H1 (cell line): Measurements from ENCODE around the gene RAB39A. TPM values are rescaled to one million over a fixed set of nuclear protein-coding genes. Genes with fewer than 3 reads are reported as not detected.

Experiments used
- CTCF ChIA-PET: fragments of 300-600 bp; sonication (Branson Sonifier 250); formaldehyde crosslinking; loops from one replicate; lab custom pipeline; 2021; ENCODE audit not compliant: partially characterized antibody; lab: Charles Lee
- POLR2A ChIA-PET: fragments of 300-600 bp; sonication (Branson Sonifier 250); formaldehyde crosslinking; loops from one replicate; lab custom pipeline; 2021; ENCODE audit warnings: inconsistent platforms; ENCODE audit not compliant: partially characterized antibody; lab: Charles Lee
- DNase-seq, 2 experiments: peaks; one replicate each; pipeline versions ENCODE4 v3.0.0 to v3.0.0-alpha.2; 2010 to 2022; ENCODE audit warnings: low spot score in 2 of 2, low read depth in 1 of 2, mixed read lengths in 1 of 2
- FAIRE-seq: peaks from 2 replicates; lab custom pipeline; 2011; peaks lifted over from hg19 to GRCh38; lab: Jason Lieb, UNC
- H2AFZ ChIP-seq: 2 replicates; pipeline ENCODE4 v1.8.1; 2012; ENCODE audit warnings: low read length, inconsistent platforms
- H2AK5ac ChIP-seq: 2 replicates; pipeline ENCODE4 v1.6.1; 2013; ENCODE audit warnings: low read depth, low read length
- H2BK120ac ChIP-seq: replicated peaks from 2 replicates; pipeline ENCODE3; 2013; ENCODE audit warnings: low read depth, low read length, inconsistent platforms
- H2BK12ac ChIP-seq: 2 replicates; pipeline ENCODE4 v1.6.1; 2013; ENCODE audit warnings: low read depth, low read length
- H2BK15ac ChIP-seq: 2 replicates; pipeline ENCODE4 v1.6.1; 2013; ENCODE audit warnings: low read length
- H2BK20ac ChIP-seq: 2 replicates; pipeline ENCODE4 v1.6.1; 2013; ENCODE audit warnings: low read length
- H2BK5ac ChIP-seq: 2 replicates; pipeline ENCODE4 v1.6.1; 2013; ENCODE audit warnings: low read depth, low read length
- H3K14ac ChIP-seq: 2 replicates; pipeline ENCODE4 v1.6.1; 2013; ENCODE audit warnings: inconsistent platforms; ENCODE audit not compliant: insufficient read length
- H3K18ac ChIP-seq: 2 replicates; pipeline ENCODE4 v1.6.1; 2013; ENCODE audit warnings: low read length; ENCODE audit errors: extremely low read depth
- H3K23ac ChIP-seq: 2 replicates; pipeline ENCODE4 v1.6.1; 2013; ENCODE audit warnings: inconsistent platforms; ENCODE audit not compliant: insufficient read length
- H3K23me2 ChIP-seq: 2 replicates; pipeline ENCODE4 v1.6.1; 2013; ENCODE audit warnings: low read depth, low read length
- H3K27ac ChIP-seq: 2 replicates; pipeline ENCODE4 v1.6.1; 2011; ENCODE audit warnings: low read depth, low read length, inconsistent platforms
- H3K27me3 ChIP-seq, 4 experiments: replicated peaks in 1 of 4; 1 replicate in 1 of 4; 2 replicates in 3 of 4; pipeline versions ENCODE4 v1.6.1 to v1.8.1; 2011 to 2013; ENCODE audit warnings: low read length in 3 of 4, mild to moderate bottlenecking in 3 of 4, inconsistent platforms in 2 of 4, mixed read lengths in 2 of 4, moderate library complexity in 1 of 4; ENCODE audit not compliant: control insufficient read depth in 3 of 4, insufficient read depth in 3 of 4; ENCODE audit errors: extremely low read depth in 1 of 4
- H3K36me3 ChIP-seq, 4 experiments: 2 replicates each; pipeline versions ENCODE4 v1.6.1 to v1.8.1; 2011 to 2013; ENCODE audit warnings: mild to moderate bottlenecking in 4 of 4, low read length in 3 of 4, moderate library complexity in 2 of 4, control low read depth in 1 of 4, inconsistent platforms in 1 of 4; ENCODE audit not compliant: insufficient read depth in 4 of 4, control insufficient read depth in 2 of 4
- H3K4ac ChIP-seq: replicated peaks from 2 replicates; pipeline ENCODE3; 2013; ENCODE audit warnings: low read length, low read depth, mixed read lengths, inconsistent platforms; ENCODE audit not compliant: insufficient read length
- H3K4me1 ChIP-seq, 4 experiments: replicated peaks in 1 of 4; 1 replicate in 1 of 4; 2 replicates in 3 of 4; pipeline versions ENCODE4 v1.6.1 to v1.8.1; 2011 to 2013; ENCODE audit warnings: low read length in 3 of 4, inconsistent platforms in 2 of 4, mixed read lengths in 1 of 4; ENCODE audit not compliant: insufficient read depth in 4 of 4, control insufficient read depth in 3 of 4
- H3K4me2 ChIP-seq, 2 experiments: 2 replicates each; pipeline versions ENCODE4 v1.6.1 to v1.8.1; 2011 to 2013; ENCODE audit warnings: low read depth in 2 of 2, low read length in 2 of 2, control low read depth in 1 of 2, inconsistent platforms in 1 of 2, mild to moderate bottlenecking in 1 of 2; ENCODE audit not compliant: insufficient read depth in 1 of 2
- H3K4me3 ChIP-seq, 4 experiments: fragments of 200-600, 300-600 bp in 1 of 4; sonication (generic), shearing (Covaris generic), sonication (Bioruptor Twin) in 1 of 4; 2 replicates each; pipeline versions ENCODE4 v1.5.1 to v1.8.1; 2011 to 2016; ENCODE audit warnings: low read length in 4 of 4, low read depth in 3 of 4, control low read depth in 2 of 4, inconsistent platforms in 2 of 4, mild to moderate bottlenecking in 2 of 4, mixed read lengths in 1 of 4, moderate library complexity in 1 of 4; ENCODE audit not compliant: insufficient read depth in 2 of 4; ENCODE audit errors: extremely low read depth in 1 of 4
- H3K56ac ChIP-seq: replicated peaks from 2 replicates; pipeline ENCODE3; 2013; ENCODE audit warnings: low read depth, mild to moderate bottlenecking, mixed read lengths, low read length, inconsistent platforms; ENCODE audit not compliant: insufficient read length
- H3K79me1 ChIP-seq: 2 replicates; pipeline ENCODE4 v1.6.1; 2013; ENCODE audit warnings: low read depth, low read length, control low read depth
- H3K79me2 ChIP-seq, 2 experiments: 2 replicates each; pipeline versions ENCODE4 v1.6.1 to v1.8.1; 2012 to 2013; ENCODE audit warnings: low read length in 2 of 2, mild to moderate bottlenecking in 2 of 2, inconsistent platforms in 1 of 2; ENCODE audit not compliant: insufficient read depth in 2 of 2, control insufficient read depth in 1 of 2
- H3K9ac ChIP-seq, 4 experiments: replicated peaks in 1 of 4; 1 replicate in 1 of 4; 2 replicates in 3 of 4; pipeline versions ENCODE4 v1.6.1 to v1.8.1; 2011 to 2013; ENCODE audit warnings: low read depth in 3 of 4, low read length in 3 of 4, control low read depth in 2 of 4, mild to moderate bottlenecking in 2 of 4, moderate library complexity in 2 of 4, inconsistent platforms in 1 of 4; ENCODE audit errors: extremely low read depth in 1 of 4
- H3K9me3 ChIP-seq, 2 experiments: 2 replicates each; pipeline versions ENCODE4 v1.6.1 to v1.8.1; 2012 to 2013; ENCODE audit warnings: mild to moderate bottlenecking in 2 of 2, moderate library complexity in 2 of 2, control low read depth in 1 of 2, inconsistent platforms in 1 of 2, low read depth in 1 of 2, low read length in 1 of 2, mixed read lengths in 1 of 2; ENCODE audit not compliant: insufficient read depth in 2 of 2
- H4K20me1 ChIP-seq, 2 experiments: replicated peaks in 1 of 2; 2 replicates each; pipeline versions ENCODE3 to v1.8.1; 2011 to 2013; ENCODE audit warnings: inconsistent platforms in 2 of 2, low read length in 2 of 2, mild to moderate bottlenecking in 1 of 2; ENCODE audit not compliant: insufficient read depth in 2 of 2, control insufficient read depth in 1 of 2
- H4K5ac ChIP-seq: 2 replicates; pipeline ENCODE4 v1.6.1; 2013; ENCODE audit warnings: low read length, low read depth, mixed read lengths, inconsistent platforms; ENCODE audit not compliant: insufficient read length
- H4K8ac ChIP-seq: 2 replicates; pipeline ENCODE4 v1.8.0; 2013; ENCODE audit warnings: mild to moderate bottlenecking, moderate library complexity, low read length, inconsistent platforms; ENCODE audit not compliant: insufficient read depth; ENCODE audit errors: extremely low read depth
- H4K91ac ChIP-seq: replicated peaks from 2 replicates; pipeline ENCODE3; 2013; ENCODE audit warnings: low read length, mixed read lengths, inconsistent platforms; ENCODE audit not compliant: insufficient read length
- BACH1 ChIP-seq: IDR thresholded peaks from 2 replicates; pipeline ENCODE4 v1.6.1; 2012; ENCODE audit warnings: low read length, improper control_type of control experiment
- CBX5 ChIP-seq: fragments of 300-800, 300-1000 bp; sonication (generic); IDR thresholded peaks from 2 replicates; pipeline ENCODE4 v1.7.1; 2016; ENCODE audit warnings: antibody characterized with exemption, low read length, low read depth
- CTBP2 ChIP-seq: IDR thresholded peaks from 2 replicates; pipeline ENCODE4 v1.7.0; 2011; ENCODE audit warnings: borderline replicate concordance, mild to moderate bottlenecking, moderate library complexity, mixed read lengths, low read length; ENCODE audit not compliant: insufficient read depth, insufficient read length
- SIRT6 ChIP-seq: IDR thresholded peaks from one replicate; pipeline ENCODE4 v1.7.1; 2012; ENCODE audit warnings: low read length, inconsistent platforms
- WGBS, 2 experiments: shearing (Covaris generic) in 1 of 2; methylation state at CpG; one replicate each; pipeline versions ENCODE4 v1.1.6 to v1.1.7; 2013 to 2015; ENCODE audit warnings: low lambda C conversion rate in 2 of 2, mixed read lengths in 2 of 2, inconsistent platforms in 1 of 2, low coverage in 1 of 2, missing lambda C conversion rate in 1 of 2; ENCODE audit not compliant: insufficient replicate concordance in 2 of 2, insufficient coverage in 1 of 2, insufficient read length in 1 of 2; ENCODE audit errors: extremely low coverage in 1 of 2, missing lambda C conversion rate in 1 of 2; 5-methylcytosine and 5-hydroxymethylcytosine counted together
- polyA plus RNA-seq, 7 experiments: library from polyadenylated mRNA; depleted of rRNA in 3 of 7; stranded (reverse) in 5 of 7; unstranded in 2 of 7; fragments of >200 nt in 5 of 7; fragments of 200-250 nt in 2 of 7; gene quantifications; 1 replicate in 5 of 7; 2 replicates in 1 of 7; 4 replicates in 1 of 7; pipeline versions ENCODE4 v1.2.1 to v1.2.3, GENCODE V29; 2011 to 2013; ENCODE audit warnings: missing spikeins in 2 of 7, mixed read lengths in 2 of 7
- total RNA-seq: library from RNA; stranded (reverse); fragmentation: NEBNext Ultra II Directional; extraction: Animal tissue kit (Norgen Biotek cat#: 25700); gene quantifications from 2 replicates; pipeline ENCODE4 v1.2.1, GENCODE V29; 2021
- TF ChIP-seq, protein P1 (sequence below): IDR thresholded peaks from 2 replicates; pipeline ENCODE4 v1.6.1; 2011; ENCODE audit warnings: low read depth, mild to moderate bottlenecking, low read length; ENCODE audit not compliant: insufficient read depth

RAB39A gene
- total and polyA plus RNA-seq, 2 of the 8 experiments (the other 6 are each of a cell fraction or from before 2014, with no cell fraction given) = 7.1 to 19.1 TPM

DNA sequence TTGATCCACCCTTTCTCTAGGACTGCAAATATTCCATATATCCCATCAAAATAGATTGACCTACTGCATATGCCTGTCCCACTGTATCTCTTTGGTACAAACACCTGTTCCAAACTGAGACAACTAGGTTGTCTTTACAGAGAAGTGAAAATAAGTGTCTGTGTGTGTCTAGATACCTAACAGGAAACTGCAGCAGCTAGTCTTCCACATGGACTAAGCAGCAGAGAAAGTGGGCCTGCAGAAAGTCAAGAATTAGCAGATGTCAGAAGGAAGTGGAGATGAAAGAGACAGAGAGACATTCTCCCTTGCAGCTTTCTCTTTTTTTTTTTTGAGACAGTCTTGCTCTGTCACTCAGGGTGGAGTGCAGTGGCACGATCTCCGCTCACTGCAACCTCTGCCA is 3.9 kb upstream of the RAB39A start:
- Histone ChIP-seq H3K79me1 (peaks cover 3% of the 10 kb centered on the region), H2BK20ac (no peak overlapping the region), H3K9ac (no peak overlapping the region), H3K23ac (no peak overlapping the region), H2BK120ac (no peak overlapping the region), H3K79me2 (peaks cover 0 to 3% of the 10 kb centered on the region in 2 experiments; a peak in 2 of 4 replicates), H3K18ac (no peak overlapping the region), H3K27me3 (no peaks in the 10 kb centered on the region), H4K91ac (no peak overlapping the region), H2BK15ac (no peak overlapping the region), H3K4ac (no peak overlapping the region), H4K20me1 (no peaks in the 10 kb centered on the region), H3K4me1 (no peaks in the 10 kb centered on the region), H3K14ac (no peak overlapping the region), H2BK12ac (no peak overlapping the region), H2AK5ac (no peak overlapping the region), H3K36me3 (no peaks in the 10 kb centered on the region), H3K56ac (no peak overlapping the region), H3K23me2 (peaks cover 5% of the 10 kb centered on the region), H3K4me3 (no peak overlapping the region), H3K27ac (no peak overlapping the region), H3K9me3 (no peaks in the 10 kb centered on the region), H2AFZ (no peak overlapping the region), H3K4me2 (no peak overlapping the region), H2BK5ac (no peak overlapping the region), H4K8ac (no peak overlapping the region), H4K5ac (no peak overlapping the region)
- no peak for TF ChIP-seq CTBP2
- no peak for TF ChIP-seq SIRT6
- no peak for TF ChIP-seq BACH1
- TF ChIP-seq CBX5 = no peak
- TF ChIP-seq, protein P1, sequence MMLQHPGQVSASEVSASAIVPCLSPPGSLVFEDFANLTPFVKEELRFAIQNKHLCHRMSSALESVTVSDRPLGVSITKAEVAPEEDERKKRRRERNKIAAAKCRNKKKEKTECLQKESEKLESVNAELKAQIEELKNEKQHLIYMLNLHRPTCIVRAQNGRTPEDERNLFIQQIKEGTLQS = no peak
- FAIRE-seq (no peak), DNase-seq (peak in 1 of 2 experiments; percentile 6)
- ChIA-PET POLR2A (no interaction called here), CTCF (interaction anchor here (1.1 to 1.5 kb wide), 2 partner anchors 20 to 42 kb away, joined by 4 to 6 read pairs; no protein-coding TSS in a partner anchor)
- WGBS, 2 experiments = 83% methylated on average over 2 of the region's 2 CpGs; no CpG with 5 or more reads in 1 of the 2 experiments
